ENCODE measurements around the gene C2CD4D. TPM values are rescaled to one million over a fixed set of nuclear protein-coding genes. Genes with fewer than 3 reads are reported as not detected.
A peak's percentile ranks its signal among the peaks of the same experiment; 100 is the strongest.

The C2CD4D gene
- total RNA-seq, 2 donors from 2014 or later: 0.81 to 0.92 TPM

DNA sequence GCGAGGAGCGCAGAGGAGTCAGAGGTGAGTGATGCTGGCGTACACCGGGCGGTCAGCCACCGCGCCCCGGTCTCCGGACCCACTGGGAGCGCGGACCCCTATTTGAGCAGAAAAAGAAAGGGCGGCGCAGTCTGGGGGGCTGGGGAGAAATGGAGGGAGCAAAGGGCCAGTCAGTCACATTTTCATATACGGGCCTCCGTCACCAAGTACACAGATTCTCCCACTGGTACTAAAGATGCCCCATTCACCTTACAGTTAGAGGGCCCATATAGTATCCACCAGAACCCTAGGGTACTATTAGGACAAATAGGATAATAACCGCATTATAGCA, 573 bp downstream of the C2CD4D start:
- DNase-seq (no peak), ATAC-seq (no peak)
- intact Hi-C loops (cut with DNase I, micrococcal nuclease): no loop called here

DNA sequence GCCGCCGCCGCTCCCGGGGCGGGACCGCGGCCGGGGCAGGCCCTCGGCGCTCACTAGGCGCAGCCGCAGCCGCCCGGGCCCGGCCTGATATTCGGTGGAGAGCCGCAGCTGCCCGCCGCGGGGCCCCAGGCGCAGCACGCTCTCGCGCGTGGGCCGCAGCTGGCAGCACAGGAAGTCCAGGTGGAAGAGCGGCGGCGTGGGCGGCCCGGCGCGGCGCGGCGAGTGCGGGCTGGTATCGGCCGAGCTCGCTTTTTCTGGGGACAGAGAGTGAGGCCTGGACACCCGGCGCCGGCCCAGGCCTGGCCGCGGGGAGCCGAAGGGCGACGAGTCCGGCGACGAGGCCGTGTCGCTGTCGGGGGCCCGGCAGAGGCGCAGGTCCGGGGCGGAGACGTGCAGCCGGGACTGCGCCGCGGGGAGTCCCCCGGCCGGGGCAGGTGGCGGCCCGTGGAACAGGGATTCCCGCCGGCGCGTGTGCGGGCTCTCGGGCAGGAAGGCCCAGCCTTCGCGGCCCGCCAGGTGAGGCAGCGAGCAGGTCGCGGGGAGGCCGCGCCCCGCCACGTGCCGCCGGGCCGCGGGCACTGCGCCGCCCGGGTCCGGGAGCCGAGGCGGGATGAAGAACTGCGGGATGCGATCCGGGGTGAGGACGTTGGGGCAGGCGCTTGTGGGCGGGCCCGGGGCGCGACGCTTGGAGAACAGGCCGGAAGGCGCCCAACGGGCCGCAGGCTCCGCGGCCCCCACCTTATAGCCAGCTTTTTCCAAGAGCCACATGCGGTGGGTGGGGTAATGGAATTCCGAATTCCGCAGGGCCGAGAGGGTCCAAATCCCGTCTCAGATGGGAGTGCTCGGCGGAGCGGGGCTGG, 1.2 kb downstream of the C2CD4D start:
- ATAC-seq (no peak), DNase-seq (peak in 1 of 2 donors; percentile 35)
- intact Hi-C loops (cut with DNase I, micrococcal nuclease): no loop called here

DNA sequence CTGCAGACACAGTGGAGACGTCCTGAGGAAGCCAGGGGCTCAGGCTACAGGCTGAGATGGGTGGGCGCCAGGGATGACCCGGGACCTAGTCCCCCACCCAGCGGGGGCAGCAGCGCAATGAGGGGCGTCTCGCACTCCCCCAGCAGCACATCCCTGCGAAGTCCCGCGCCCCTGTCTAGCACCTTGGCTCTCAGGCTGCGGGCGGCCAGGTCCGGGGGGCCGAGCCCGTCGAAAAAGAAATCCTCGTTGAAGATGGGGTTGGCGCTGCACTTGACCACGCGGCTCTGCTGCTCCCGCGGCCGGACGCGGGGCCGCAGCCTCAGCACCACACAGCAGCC, 1.8 kb downstream of the C2CD4D start:
- ATAC-seq (no peak), DNase-seq (peak in 1 of 2 donors; percentile 33)
- intact Hi-C loops (cut with DNase I, micrococcal nuclease): no loop called here

DNA sequence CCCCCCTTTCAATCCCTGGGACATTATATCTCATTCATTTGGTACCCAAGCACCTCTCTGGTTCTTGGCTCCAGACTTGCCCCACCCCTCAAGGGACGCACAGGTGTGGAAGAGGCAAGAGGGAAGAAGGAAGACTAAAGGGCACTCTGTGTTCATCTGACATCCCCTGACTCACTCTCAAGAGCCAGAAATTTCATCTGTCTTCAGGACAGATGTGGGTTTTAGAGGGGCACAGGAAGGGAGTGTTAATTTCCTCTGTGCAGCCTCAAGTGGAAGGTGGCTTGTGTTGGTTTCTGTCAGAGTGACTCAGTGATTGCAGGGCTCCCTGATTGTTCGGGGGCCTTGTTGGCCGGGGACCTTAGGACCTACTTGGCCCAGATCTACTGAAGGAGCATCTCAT, 2.4 kb downstream of the C2CD4D start:
- DNase-seq (peak in 1 of 2 donors; percentile 75), ATAC-seq (peak; percentile 7)
- intact Hi-C loops (cut with DNase I, micrococcal nuclease): no loop called here

DNA sequence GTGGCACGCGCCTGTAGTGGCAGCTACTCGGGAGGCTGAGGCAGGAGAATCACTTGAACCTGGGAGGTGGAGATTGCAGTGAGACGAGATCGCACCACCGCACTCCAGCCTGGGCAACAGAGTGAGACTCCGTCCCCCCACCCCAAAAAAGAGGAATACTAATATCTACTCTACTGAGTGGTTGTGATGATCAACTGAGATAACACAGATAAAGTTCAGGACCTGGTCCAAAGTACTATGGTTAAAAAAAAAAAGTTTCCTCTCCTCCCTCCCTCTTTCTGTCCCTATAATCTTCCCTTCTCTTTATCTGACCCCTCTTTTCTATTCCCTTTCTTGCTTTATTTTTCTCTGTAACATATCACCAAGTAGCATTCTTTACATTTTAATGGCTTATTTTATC, 4.0 kb downstream of the C2CD4D start:
- DNase-seq: no peak
- intact Hi-C loops (cut with DNase I, micrococcal nuclease): no loop called here
- ATAC-seq: no peak

DNA sequence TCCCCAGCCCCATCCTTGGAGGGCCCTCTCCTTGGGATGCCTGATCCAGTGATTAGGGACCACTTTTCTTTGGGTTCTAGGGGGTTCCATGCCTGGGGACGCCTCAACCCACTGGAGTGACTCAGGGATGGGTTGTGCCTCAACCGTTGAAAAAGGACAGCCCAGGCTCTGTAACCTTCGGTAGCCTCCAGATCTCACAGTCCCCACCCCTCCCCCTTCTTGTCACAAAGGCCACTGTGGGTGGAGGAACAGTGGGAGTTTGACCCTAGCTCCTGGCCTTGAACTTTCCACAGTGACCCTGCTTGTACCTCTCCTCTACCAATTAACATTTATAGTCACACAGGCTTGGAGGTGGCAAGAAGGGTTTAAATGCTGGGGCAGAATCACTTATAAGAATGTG, 5.4 kb downstream of the C2CD4D start:
- DNase-seq (no peak), ATAC-seq (no peak)
- intact Hi-C loops (cut with DNase I, micrococcal nuclease): no loop called here

DNA sequence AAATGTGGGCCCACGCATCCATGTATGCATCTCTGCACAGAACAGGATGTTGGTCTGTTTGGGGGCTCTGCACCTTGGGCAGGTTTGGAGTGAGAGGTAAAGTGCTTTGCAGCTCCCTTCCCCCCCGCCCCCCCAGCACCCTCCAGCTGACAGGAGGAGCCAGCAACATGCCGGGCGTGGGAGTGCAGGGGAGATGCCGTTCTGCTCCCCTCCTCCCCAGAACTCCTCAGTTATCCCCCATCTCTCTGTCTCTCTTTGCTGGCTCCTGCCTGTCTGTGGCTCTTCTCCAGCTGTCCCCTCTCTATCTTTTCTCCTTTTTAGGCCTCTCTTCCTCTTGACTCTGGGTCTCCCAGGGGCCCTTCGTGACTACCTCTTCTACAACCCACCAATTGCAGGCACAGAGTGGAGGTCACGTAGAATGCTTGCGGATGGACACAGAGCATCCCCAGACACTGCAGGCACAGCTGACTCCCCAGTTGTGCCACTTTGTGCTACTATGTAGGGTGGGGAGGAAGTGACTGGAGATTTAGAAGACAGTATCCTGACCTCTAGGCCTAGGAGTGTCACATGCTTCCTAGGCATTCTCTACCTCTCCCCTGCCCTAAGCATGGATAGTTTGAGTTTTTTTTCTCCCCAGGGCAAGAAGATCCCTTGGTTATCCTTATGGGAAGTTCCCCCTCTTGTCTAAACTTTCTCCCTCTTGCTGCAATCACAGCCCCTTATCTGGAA, 6.3 kb downstream of the C2CD4D start:
- intact Hi-C loops (cut with DNase I, micrococcal nuclease): no loop called here
- no peak for DNase-seq
- no peak for ATAC-seq

DNA sequence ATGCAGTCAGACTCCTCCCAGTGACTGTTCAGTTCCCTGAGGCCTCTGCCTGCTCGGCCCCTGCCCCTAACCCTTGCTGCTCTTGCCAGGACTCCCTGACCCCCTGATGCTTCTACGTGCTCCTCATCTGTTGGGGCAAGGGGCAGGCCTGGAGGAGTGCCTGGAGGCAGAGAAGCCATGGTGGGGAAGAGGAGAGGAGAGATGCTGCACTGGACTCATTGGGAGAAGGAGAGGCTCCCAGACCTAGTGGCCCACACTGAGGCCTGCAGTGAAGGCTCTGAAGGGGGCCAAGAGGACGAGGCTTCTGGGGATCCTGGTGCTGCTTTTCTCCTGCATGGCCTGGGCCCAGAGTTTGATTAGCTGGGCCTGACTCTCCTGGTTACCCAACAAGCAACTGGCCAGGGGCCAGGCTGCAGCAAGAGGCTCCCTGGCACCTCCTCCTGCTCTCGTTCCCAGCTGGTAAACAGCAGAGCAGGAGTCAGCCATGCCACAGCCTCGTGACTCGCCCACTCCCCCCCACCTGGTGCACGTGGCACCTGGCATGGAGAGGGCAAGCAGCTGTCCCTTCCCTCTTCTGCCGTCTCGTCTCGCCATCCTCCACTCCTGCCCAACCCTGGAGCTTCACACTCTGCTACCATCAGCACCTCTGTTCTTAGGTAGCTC, 7.2 kb downstream of the C2CD4D start:
- DNase-seq (peak; percentile 89 to 93), ATAC-seq (peak; percentile 64)
- intact Hi-C loops (cut with DNase I, micrococcal nuclease): no loop called here

DNA sequence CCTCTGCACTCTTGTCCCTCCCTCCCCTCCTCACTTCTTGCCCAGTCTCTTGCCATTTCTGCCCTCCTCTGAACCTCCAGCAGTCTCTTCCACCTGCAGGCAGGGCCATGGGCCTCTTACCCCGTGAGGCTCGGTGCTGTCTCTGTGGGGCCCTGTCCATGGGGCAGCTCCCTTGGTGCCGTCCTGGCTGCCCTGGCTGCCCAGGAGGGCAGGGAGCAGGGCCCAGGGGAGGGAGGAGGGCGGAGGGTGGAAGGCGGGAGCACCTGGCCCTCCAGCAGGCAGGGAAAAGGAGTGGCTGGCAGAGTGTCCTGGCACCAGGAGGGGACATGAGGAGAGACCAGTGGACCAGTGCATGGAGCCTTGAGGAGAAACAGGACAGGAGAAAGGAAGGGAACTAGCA, 8.0 kb downstream of the C2CD4D start, which contains the start of gene RORC:
Gene RORC (minus strand): TSS at position 198 of the 400 bp plus-strand sequence. CDS start 38 bp downstream, at position 160.
- peak; percentile 73 to 84 for DNase-seq
- ATAC-seq: peak; percentile 75
- intact Hi-C loops (cut with DNase I, micrococcal nuclease): no loop called here

DNA sequence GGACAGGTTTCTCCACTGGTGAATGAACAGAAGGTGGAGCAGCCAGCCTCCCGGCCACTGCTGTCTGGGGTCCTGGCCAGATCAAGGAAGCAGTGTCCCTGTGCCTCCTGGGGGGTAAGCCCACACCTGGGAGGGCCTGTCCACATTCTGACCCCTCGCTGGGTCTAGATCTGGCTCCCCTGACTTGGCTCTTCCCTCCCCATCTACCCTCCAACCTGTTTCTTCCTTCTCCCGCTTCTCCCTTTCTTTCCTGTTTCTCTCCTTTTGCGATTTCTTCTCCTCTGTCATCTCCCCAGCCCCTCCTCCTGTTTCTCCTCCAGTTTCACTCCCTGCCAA, 8.4 kb downstream of the C2CD4D start:
- no peak for DNase-seq
- ATAC-seq: no peak
- intact Hi-C loops (cut with DNase I, micrococcal nuclease): no loop called here

DNA sequence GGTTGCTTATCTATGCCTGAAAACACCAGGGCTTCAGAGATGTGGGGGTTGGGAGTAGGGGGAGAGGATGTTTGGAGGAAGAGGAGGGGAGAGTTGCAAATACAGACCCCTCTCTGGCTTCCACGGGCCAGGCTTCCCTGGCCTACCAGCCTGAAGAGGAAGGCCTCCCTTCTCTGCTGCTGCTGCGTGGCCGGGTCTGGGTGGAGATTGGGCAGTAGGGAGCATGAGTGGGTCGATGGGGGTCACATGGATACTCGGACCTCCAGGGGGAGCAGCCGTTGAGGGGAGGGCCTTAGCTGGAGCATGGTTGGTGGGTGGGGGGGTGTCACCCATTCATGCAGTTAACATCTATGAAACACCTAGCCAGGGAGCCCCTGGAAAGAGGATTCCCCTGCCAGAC, 9.6 kb downstream of the C2CD4D start:
- ATAC-seq: no peak
- intact Hi-C loops (cut with DNase I, micrococcal nuclease): no loop called here
- DNase-seq: no peak

DNA sequence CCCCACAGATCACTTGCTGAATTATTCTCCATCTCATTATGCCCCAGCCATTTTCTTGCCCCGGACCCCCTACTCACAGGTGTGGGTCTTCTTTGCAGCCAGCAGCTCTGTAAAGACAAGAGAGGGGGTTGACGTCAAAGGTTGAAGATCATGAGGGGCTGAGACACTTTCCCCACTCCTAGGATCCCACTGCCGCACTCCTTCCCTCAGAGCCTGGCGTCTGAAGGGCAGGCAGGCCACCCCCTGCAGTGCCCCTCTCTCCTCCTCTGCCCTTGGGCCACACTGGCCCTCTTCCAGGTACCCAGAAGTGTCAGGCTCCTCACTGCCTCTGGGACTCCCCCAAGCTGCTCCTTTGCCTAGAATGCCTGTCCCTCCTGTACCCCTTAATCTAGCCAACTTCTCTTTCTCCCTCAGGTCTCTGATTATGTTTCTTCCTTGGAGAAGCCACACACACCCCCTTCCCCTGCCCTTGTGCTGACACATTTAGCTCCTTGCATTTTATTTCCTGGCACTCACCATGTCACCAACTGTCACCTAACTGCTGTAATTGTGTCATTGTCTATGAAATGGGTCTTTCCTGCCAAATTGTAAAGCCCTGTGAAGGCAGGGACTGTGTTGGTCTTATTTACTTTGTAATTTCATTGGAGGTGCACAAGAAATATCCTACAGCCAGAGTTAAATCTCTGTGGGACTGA, 10.1 kb downstream of the C2CD4D start:
- no peak for ATAC-seq
- intact Hi-C loops (cut with DNase I, micrococcal nuclease): no loop called here
- no peak for DNase-seq

DNA sequence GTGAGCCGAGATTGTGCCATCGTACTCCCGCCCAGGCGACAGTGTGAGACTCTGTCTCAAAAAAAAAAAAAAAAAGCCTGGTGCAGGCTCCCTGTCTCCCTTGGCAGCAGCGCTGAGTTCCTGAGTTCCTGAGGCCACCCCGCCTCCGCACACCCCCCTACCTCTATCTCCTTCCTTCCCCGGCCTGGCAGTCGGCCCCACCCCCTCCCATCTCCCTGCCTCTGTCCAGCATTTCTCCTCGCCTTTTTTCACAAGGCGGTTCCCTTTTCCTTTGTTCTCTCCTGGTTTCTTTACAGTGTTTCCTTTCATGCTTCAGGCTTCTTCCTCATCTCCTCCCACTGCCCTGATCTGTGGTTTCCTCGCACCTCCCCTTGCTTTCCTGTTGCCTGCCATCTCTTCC, 10.7 kb downstream of the C2CD4D start:
- intact Hi-C loops (cut with DNase I, micrococcal nuclease): no loop called here
- ATAC-seq (no peak), DNase-seq (peak; percentile 34 to 51)

DNA sequence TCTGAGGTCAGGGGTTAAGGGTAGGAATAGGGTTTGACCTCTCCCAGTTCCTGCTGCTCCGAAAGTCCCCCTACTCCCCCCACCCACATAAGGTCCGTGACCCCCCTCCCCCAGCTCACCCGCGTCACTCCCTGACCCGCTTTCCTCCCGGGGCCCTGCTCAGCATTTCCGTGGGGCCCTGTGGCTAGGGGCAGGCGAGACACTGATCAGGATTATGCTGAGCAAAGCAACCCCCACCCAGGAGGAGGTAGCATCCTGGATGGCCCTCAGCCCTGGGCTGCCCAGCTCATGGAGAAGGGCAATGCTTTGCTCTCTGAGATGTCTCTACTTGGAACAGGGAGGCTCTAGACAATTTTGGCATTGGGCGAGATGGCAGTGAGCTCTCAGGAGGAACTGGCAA, 11.8 kb downstream of the C2CD4D start:
- intact Hi-C loops (cut with DNase I, micrococcal nuclease): no loop called here
- no peak for ATAC-seq
- DNase-seq: no peak

DNA sequence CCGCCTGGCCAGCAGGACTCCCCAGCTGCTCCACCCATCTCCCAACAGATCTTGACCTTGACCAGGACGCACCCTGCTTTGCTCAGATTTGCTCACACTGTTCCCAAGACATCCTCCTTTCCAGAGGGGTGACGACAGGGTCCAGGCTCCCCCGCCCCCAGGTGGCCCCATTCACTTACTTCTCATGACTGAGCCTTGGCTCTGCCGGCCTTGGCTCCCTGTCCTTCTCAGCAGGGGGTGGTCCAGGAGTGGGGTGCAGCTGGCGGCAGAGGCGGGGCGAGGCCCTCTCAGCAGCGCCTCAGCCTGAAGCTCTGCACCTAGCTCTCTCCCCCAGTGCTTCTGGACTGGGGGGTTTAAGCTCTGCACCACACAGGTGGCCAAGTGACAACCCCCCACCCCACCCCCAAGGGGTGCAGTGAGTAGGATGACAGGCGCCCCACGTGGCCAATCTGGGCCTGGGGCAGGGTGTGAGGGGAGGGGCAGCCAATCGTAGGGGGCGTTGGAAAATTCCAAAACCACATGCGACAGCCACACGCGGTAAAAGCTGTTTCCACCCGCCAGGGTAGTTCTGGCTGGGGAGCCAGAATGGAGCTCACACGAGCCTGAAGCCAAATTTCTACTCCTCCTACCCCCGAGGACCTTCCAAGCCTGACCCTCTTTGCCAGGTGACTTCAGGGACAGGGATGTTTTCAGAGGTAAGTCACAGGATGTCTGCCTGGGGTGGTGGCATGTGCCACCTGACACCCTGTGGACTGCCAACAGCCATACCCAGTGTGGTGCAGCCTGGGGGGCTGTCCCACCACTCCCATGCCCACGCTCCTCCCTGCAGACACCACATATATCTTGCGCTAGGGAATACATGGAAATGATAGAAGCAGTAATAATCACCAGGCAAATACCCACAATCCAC, 13.6 kb downstream of the C2CD4D start:
- intact Hi-C loops (cut with DNase I, micrococcal nuclease): no loop called here
- ATAC-seq: no peak

DNA sequence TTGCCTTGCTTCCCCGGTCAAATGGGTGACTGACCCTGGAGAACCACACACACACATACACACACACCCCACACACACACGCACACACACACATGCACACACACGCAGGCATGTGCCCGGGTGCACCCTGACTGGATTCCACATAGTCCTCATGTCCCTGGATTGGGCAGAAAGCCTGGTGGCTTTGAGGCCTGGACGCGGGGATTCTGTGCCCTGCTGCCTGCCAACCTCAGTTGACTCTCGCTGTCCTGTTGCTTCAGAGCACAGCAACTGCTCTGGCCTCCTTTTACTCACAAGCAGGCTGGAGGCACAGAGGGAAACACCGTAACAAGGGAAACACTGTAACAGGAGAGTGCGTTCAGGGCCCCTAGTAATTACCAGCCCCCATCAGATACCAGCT, 14.4 kb downstream of the C2CD4D start:
- intact Hi-C loops (cut with DNase I, micrococcal nuclease): no loop called here
- DNase-seq (no peak), ATAC-seq (no peak)

More for the DNA sequence above, 13.6 kb downstream of the C2CD4D start:
- no peak for DNase-seq

DNA sequence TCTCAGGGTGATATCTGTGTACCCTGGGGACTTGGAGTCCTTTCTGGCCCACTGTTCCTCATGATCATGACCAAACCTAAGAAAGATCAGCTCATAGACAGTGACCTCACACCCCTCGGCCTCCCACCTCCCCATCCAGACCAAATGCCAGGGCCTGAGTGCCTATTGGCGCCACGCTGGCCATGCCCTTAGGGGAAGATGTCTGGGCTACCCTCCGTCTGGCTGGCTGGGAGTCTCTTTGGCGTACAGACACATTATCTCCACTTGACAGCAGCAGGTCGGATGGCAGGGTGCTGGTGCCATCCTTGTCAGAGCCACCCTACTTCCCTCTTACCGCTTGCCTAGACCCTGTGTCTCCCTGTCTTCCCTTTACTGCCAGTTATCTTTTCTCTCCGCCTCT, 16.4 kb downstream of the C2CD4D start:
- intact Hi-C loops (cut with DNase I, micrococcal nuclease): no loop called here
- DNase-seq (no peak), ATAC-seq (no peak)

DNA sequence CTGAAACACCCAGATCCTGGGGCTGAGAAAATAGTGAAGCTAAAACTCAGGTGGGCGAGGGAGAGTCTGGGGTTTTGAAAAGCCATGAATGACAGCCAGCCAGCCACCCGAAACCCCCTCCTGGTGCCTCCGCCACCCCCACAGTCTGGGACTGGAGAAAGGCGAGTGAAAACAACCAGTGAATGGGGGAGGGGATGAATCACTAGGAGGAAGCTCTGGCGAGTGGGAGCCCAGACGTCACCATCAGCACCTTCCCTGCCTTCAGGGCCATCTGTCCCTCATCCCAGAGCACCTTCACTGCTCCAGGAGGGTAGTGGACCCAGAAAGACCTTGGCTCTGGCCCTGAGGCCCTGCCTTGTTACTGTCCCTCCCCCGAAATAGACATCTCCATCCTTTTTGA, 17.2 kb downstream of the C2CD4D start:
- no peak for DNase-seq
- intact Hi-C loops (cut with DNase I, micrococcal nuclease): no loop called here
- ATAC-seq: no peak

DNA sequence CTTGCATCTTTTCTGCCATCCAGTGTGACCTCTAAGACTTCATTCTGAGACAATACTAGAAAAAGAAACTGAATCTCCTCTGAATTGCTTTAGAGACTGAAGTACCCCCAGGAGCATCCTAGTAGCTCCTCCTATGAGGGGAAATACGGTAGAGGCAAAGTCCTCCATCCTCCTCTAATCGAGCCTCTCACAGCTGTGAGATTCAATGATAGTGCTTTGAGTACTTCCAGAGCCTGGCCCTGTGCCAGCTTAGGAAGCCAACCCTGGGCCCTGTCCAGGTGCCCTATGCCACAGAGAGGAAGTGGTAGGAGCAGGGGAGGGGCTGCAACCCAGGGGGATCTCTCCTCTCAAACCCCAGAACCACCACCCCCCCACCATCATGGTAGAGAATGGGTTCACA, 18.7 kb downstream of the C2CD4D start:
- DNase-seq (no peak), ATAC-seq (peak; percentile 53)
- intact Hi-C loops (cut with DNase I, micrococcal nuclease): no loop called here
